GM06990 (cell line): ENCODE data around the gene PAPPA.

Experiments used
- DNase-seq: peaks from one replicate; pipeline ENCODE4 v3.0.0-alpha.2; 2011; ENCODE audit not compliant: insufficient read length; ENCODE audit errors: extremely low read depth
- H3K27me3 ChIP-seq: replicated peaks from 2 replicates; pipeline ENCODE4 v1.6.0; 2011; ENCODE audit warnings: low read length; ENCODE audit not compliant: control insufficient read depth, insufficient read depth
- H3K36me3 ChIP-seq: 2 replicates; pipeline ENCODE4 v1.5.1; 2011; ENCODE audit warnings: low read length; ENCODE audit not compliant: control insufficient read depth, insufficient read depth
- H3K4me3 ChIP-seq: replicated peaks from 2 replicates; pipeline ENCODE4 v1.5.1; 2011; ENCODE audit warnings: low read depth, mild to moderate bottlenecking, control low read depth, low read length
- CTCF ChIP-seq: IDR thresholded peaks from 2 replicates; pipeline ENCODE4 v1.5.1; 2011; ENCODE audit warnings: low read length, control low read depth, mild to moderate bottlenecking, inconsistent platforms; ENCODE audit not compliant: insufficient read depth, poor library complexity, severe bottlenecking

The PAPPA gene

GRCh38 chr9:116319480-116319879 lies 165.9 kb downstream of the PAPPA start:
- H3K4me3 ChIP-seq: no peak overlapping the region
- no peak for TF ChIP-seq CTCF
- no peaks in the 10 kb centered on the region; the same call in 1 of the 2 replicates for H3K27me3 ChIP-seq
- no peaks in the 10 kb centered on the region for H3K36me3 ChIP-seq
- DNase-seq: no peak

- H3K36me3 ChIP-seq: no peaks in the 10 kb centered on the region
- H3K4me3 ChIP-seq: no peak overlapping the region
- no peak for DNase-seq
- H3K27me3 ChIP-seq: no peaks in the 10 kb centered on the region; the same call in 1 of the 2 replicates
- TF ChIP-seq CTCF: no peak
These were observed 166.7 kb downstream of the PAPPA start for GRCh38 chr9:116320290-116320689.

- DNase-seq: no peak
- Histone ChIP-seq H3K36me3 (no peaks in the 10 kb centered on the region), H3K27me3 (no peaks in the 10 kb centered on the region; the same call in 1 of the 2 replicates), H3K4me3 (no peak overlapping the region)
- no peak for TF ChIP-seq CTCF
These were observed 168.9 kb downstream of the PAPPA start for GRCh38 chr9:116322521-116322920.

GRCh38 chr9:116323012-116323411 lies 169.4 kb downstream of the PAPPA start:
- TF ChIP-seq CTCF: no peak
- Histone ChIP-seq H3K36me3 (no peaks in the 10 kb centered on the region), H3K27me3 (no peaks in the 10 kb centered on the region; the same call in 1 of the 2 replicates), H3K4me3 (no peak overlapping the region)
- no peak for DNase-seq

GRCh38 chr9:116323571-116323970 lies 170.0 kb downstream of the PAPPA start:
- no peak for DNase-seq
- H3K4me3 ChIP-seq: no peak overlapping the region
- no peaks in the 10 kb centered on the region for H3K36me3 ChIP-seq
- no peaks in the 10 kb centered on the region; the same call in 1 of the 2 replicates for H3K27me3 ChIP-seq
- no peak for TF ChIP-seq CTCF

- Histone ChIP-seq H3K4me3 (no peak overlapping the region), H3K27me3 (no peaks in the 10 kb centered on the region), H3K36me3 (no peaks in the 10 kb centered on the region)
- no peak for DNase-seq
- no peak for TF ChIP-seq CTCF
These were observed 172.3 kb downstream of the PAPPA start for GRCh38 chr9:116325924-116326323.
